NOMO-1 treated with dmso at 0.1 percent for 144 hours (cell line): ENCODE measurements around the gene ACOX1.

Source experiments
- DNase-seq: peaks from one replicate; lab custom pipeline; 2025; ENCODE audit not compliant: unreplicated experiment; lab: John Stamatoyannopoulos, UW

The ACOX1 gene

GRCh38 chr17:76008630-76009425 lies 29.9 kb upstream of the ACOX1 start:
- no peak for DNase-seq

- no peak for DNase-seq
Observed at GRCh38 chr17:76008208-76008607, 29.2 kb upstream of the ACOX1 start.

GRCh38 chr17:76007850-76008165 lies 28.8 kb upstream of the ACOX1 start:
- DNase-seq: no peak

GRCh38 chr17:76007131-76007849 lies 28.3 kb upstream of the ACOX1 start:
- DNase-seq: no peak

GRCh38 chr17:76005263-76006149 lies 26.5 kb upstream of the ACOX1 start:
- peak; percentile 21 for DNase-seq

GRCh38 chr17:76004750-76005262 lies 25.8 kb upstream of the ACOX1 start:
- DNase-seq: no peak

GRCh38 chr17:76003915-76004314 lies 24.9 kb upstream of the ACOX1 start:
- DNase-seq: no peak

- DNase-seq: no peak
Observed at GRCh38 chr17:76002100-76002499, 23.1 kb upstream of the ACOX1 start.

GRCh38 chr17:76000755-76001521 lies 22.0 kb upstream of the ACOX1 start, which contains the start of gene CDK3:
TSS of gene CDK3 (plus strand) at chr17:76000855. CDS start at chr17:76001426, 571 bp downstream.
- no peak for DNase-seq

GRCh38 chr17:76000016-76000754 lies 21.2 kb upstream of the ACOX1 start:
- DNase-seq: peak; percentile 37

GRCh38 chr17:75998327-75998795 lies 19.4 kb upstream of the ACOX1 start:
- no peak for DNase-seq

- peak; percentile 76 for DNase-seq
Observed at GRCh38 chr17:75996665-75997590, 18.0 kb upstream of the ACOX1 start.

GRCh38 chr17:75995385-75995925 lies 16.5 kb upstream of the ACOX1 start:
- DNase-seq: no peak

- no peak for DNase-seq
Observed at GRCh38 chr17:75994802-75995370, 15.9 kb upstream of the ACOX1 start.

- DNase-seq: no peak
Observed at GRCh38 chr17:75991396-75991795, 12.4 kb upstream of the ACOX1 start.

GRCh38 chr17:75987041-75987440 lies 8.1 kb upstream of the ACOX1 start:
- DNase-seq: no peak

GRCh38 chr17:75985986-75986385 lies 7.0 kb upstream of the ACOX1 start:
- DNase-seq: no peak
